ENCODE data around the gene ZSCAN25.
"Not testable (repeated sequence)": the region's sequence is repeated elsewhere in the genome, so short reads cannot be mapped to it uniquely, and the experiment has no call there.

Gene ZSCAN25

DNA sequence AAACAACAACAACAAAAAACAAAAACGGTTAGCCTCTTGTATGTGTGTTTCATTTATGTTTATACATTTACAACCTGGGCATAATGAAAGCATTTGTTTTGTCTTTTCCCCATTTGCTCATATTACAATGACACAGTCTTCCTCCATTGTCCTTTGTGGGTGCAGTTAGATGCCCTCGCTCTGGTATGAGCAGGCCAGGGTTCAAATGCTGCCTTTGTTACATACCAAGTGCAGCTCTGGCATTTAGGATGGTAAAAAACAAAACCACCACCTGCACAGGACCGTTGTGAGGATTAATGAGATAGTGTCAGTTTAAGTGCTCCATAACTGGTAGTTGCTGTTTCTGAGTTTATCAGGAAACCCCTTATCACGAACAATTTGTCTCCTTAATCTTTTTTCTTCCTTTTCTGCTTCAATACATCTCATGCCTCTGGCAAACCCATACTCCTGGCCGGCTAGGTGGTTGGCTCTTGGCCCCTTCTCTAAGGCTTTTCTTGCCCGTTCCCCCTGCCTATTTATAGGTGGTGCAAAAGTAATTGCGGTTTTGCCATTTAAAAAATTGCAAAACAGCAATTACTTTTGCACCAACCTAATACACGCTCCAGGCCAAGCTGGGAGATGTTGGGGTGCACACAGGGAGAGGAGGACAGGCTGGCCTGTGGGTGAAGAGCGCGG, 37.3 kb upstream of the ZSCAN25 start:
- DNase-seq, result no peak
- no peaks in the 10 kb centered on the region for H3K36me3 ChIP-seq (ENCODE audit: control insufficient read depth, insufficient read depth, low read length)
- no CpG with 5 or more reads among the region's 10 CpGs for WGBS (ENCODE audit: extremely low coverage, insufficient coverage, low lambda C conversion rate)

DNA sequence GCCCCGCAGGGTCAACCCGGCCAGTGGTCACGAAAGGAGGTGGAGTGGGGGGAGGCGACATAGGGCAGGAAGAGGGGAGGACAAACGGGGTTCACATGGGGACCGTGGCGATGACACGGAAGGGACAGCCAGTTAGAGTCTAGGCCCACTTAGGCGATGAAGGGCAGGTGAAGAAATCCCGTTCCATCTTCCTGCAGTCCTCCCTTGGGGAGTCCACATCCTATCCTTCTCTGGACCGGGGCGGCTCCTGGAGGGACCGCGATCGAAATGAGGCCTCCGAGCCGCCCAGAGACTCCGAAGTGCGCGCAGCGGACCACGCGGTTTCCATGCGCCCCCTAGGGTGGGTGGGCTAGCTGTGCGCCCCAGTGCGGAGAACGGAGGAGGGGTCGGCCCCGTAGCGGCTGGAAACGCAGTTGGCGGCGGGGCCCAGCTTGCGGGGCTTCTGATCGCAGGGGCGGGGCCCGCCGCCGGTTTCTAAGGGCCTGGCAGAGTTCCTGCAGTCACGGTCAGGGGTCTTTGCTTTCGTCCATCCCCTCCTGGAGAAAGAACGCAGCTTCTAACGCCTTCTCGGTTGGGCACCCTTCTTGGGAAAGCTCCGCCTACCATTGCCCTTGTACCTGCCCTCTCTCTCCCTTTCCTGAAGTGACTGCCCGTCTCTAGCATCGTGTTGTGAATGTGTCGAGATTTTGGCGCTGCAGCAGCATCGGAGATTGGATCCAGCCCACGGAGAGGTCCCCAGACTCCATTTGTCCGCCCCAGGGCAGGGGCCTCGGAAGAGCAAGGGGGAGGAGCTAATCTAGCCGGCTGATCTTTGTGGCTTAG, 36.6 kb upstream of the ZSCAN25 start:
- no CpG with 5 or more reads among the region's 54 CpGs for WGBS (ENCODE audit: extremely low coverage, insufficient coverage, low lambda C conversion rate)
- H3K4me2 ChIP-seq (ENCODE audit: low read length), result peak overlapping the region; percentile 78
- H3K4ac ChIP-seq (ENCODE audit: low read depth, low read length), result no peak overlapping the region
- no peaks in the 10 kb centered on the region for H3K27me3 ChIP-seq (ENCODE audit: insufficient read depth, low read length, poor library complexity)
- H3K4me3 ChIP-seq (ENCODE audit: low read length), result peak overlapping the region; percentile 38
- peak; percentile 77 for DNase-seq
- H4K8ac ChIP-seq (ENCODE audit: low read depth, low read length), result no peak overlapping the region
- peak overlapping the region; percentile 66 for H3K9ac ChIP-seq (ENCODE audit: low read length)
- peaks cover 3% of the 10 kb centered on the region for H3K4me1 ChIP-seq (ENCODE audit: control insufficient read depth, low read depth, low read length)
- H3K18ac ChIP-seq (ENCODE audit: low read length), result no peak overlapping the region
- H3K36me3 ChIP-seq (ENCODE audit: control insufficient read depth, insufficient read depth, low read length), result no peaks in the 10 kb centered on the region
- H3K79me1 ChIP-seq (ENCODE audit: low read length), result no peaks in the 10 kb centered on the region
- H2BK120ac ChIP-seq (ENCODE audit: low read depth, low read length), result no peak overlapping the region
- no peak overlapping the region for H2AK5ac ChIP-seq (ENCODE audit: low read length)
- no peak overlapping the region for H2BK15ac ChIP-seq (replicated peaks; ENCODE audit: low read depth)
- H3K79me2 ChIP-seq (ENCODE audit: control insufficient read depth, insufficient read depth, low read length), result no peaks in the 10 kb centered on the region
- H3K23ac ChIP-seq (ENCODE audit: low read length), result peak overlapping the region; percentile 71
- H3K27ac ChIP-seq (ENCODE audit: low read depth, low read length), result no peak overlapping the region
- no peak overlapping the region for H4K5ac ChIP-seq (ENCODE audit: low read length)
- no peak overlapping the region for H2BK5ac ChIP-seq (ENCODE audit: low read length)
- H3K56ac ChIP-seq (ENCODE audit: low read length), result peak overlapping the region; percentile 92

More for the DNA sequence above, 37.3 kb upstream of the ZSCAN25 start:
- Histone ChIP-seq H3K9ac (ENCODE audit: low read length) (peak overlapping the region; percentile 66), H3K79me2 (ENCODE audit: control insufficient read depth, insufficient read depth, low read length) (no peaks in the 10 kb centered on the region), H3K27me3 (ENCODE audit: insufficient read depth, low read length, poor library complexity) (no peaks in the 10 kb centered on the region), H4K5ac (ENCODE audit: low read length) (no peak overlapping the region), H3K4ac (ENCODE audit: low read depth, low read length) (no peak overlapping the region), H3K27ac (ENCODE audit: low read depth, low read length) (no peak overlapping the region), H2AK5ac (ENCODE audit: low read length) (no peak overlapping the region), H2BK15ac (replicated peaks; ENCODE audit: low read depth) (no peak overlapping the region), H3K23ac (ENCODE audit: low read length) (no peak overlapping the region), H2BK5ac (ENCODE audit: low read length) (no peak overlapping the region), H3K4me1 (ENCODE audit: control insufficient read depth, low read depth, low read length) (peaks cover 3% of the 10 kb centered on the region), H2BK120ac (ENCODE audit: low read depth, low read length) (no peak overlapping the region), H3K4me3 (ENCODE audit: low read length) (no peak overlapping the region), H3K79me1 (ENCODE audit: low read length) (no peaks in the 10 kb centered on the region), H3K56ac (ENCODE audit: low read length) (peak overlapping the region; percentile 92), H3K18ac (ENCODE audit: low read length) (no peak overlapping the region), H4K8ac (ENCODE audit: low read depth, low read length) (no peak overlapping the region), H3K4me2 (ENCODE audit: low read length) (peak overlapping the region; percentile 78)

DNA sequence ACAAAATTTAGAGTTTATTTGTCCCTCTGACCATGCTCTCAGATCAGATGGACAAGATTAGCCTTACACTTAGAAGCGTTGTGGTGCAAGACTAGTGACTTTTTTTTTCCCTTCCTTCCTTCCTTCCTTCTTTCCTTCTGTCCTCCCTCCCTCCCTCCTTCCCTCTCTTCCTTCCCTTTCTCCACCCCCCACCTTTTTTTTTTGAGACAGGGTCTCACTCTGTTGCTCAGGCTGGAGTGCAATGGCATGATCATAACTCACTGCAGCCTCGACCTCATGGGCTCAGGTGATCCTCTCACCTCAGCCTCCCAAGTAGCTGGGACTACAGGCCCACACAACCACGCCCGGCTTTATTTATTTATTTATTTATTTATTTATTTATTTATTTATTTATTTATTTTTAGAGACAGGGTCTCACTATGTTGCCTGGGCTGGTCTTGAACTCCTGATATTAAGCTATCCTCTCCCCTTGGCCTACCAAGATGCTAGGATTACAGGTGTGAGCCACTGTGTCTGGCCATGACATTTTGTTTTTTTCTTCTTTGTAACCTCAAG, 35.9 kb upstream of the ZSCAN25 start:
- Histone ChIP-seq H3K9ac (ENCODE audit: low read length) (peak overlapping the region; percentile 66), H3K56ac (ENCODE audit: low read length) (peak overlapping the region; percentile 92), H3K4me2 (ENCODE audit: low read length) (peak overlapping the region; percentile 78)
- H3K4ac ChIP-seq (ENCODE audit: low read depth, low read length); H2BK120ac ChIP-seq (ENCODE audit: low read depth, low read length); H2AK5ac ChIP-seq (ENCODE audit: low read length); H3K36me3 ChIP-seq (ENCODE audit: control insufficient read depth, insufficient read depth, low read length); H4K8ac ChIP-seq (ENCODE audit: low read depth, low read length); H3K4me3 ChIP-seq (ENCODE audit: low read length); H2BK15ac ChIP-seq (replicated peaks; ENCODE audit: low read depth); H2BK5ac ChIP-seq (ENCODE audit: low read length); H3K4me1 ChIP-seq (ENCODE audit: control insufficient read depth, low read depth, low read length); H3K23ac ChIP-seq (ENCODE audit: low read length); H3K79me2 ChIP-seq (ENCODE audit: control insufficient read depth, insufficient read depth, low read length); H3K27ac ChIP-seq (ENCODE audit: low read depth, low read length); DNase-seq; H3K79me1 ChIP-seq (ENCODE audit: low read length); H3K27me3 ChIP-seq (ENCODE audit: insufficient read depth, low read length, poor library complexity); H3K18ac ChIP-seq (ENCODE audit: low read length); H4K5ac ChIP-seq (ENCODE audit: low read length): not testable (repeated sequence)
- no CpG with 5 or more reads among the region's 4 CpGs for WGBS (ENCODE audit: extremely low coverage, insufficient coverage, low lambda C conversion rate)

GRCh38 chr7:99588868-99589267, 27.9 kb upstream of the ZSCAN25 start:
- Histone ChIP-seq H2BK5ac (ENCODE audit: low read length) (no peak overlapping the region), H3K9ac (ENCODE audit: low read length) (no peak overlapping the region), H3K27ac (ENCODE audit: low read depth, low read length) (no peak overlapping the region), H3K36me3 (ENCODE audit: control insufficient read depth, insufficient read depth, low read length) (no peaks in the 10 kb centered on the region), H3K79me2 (ENCODE audit: control insufficient read depth, insufficient read depth, low read length) (no peaks in the 10 kb centered on the region), H2AK5ac (ENCODE audit: low read length) (no peak overlapping the region), H3K4ac (ENCODE audit: low read depth, low read length) (no peak overlapping the region), H3K4me2 (ENCODE audit: low read length) (no peak overlapping the region), H2BK15ac (replicated peaks; ENCODE audit: low read depth) (no peak overlapping the region), H3K27me3 (ENCODE audit: insufficient read depth, low read length, poor library complexity) (no peaks in the 10 kb centered on the region), H2BK120ac (ENCODE audit: low read depth, low read length) (no peak overlapping the region), H3K79me1 (ENCODE audit: low read length) (no peaks in the 10 kb centered on the region), H3K4me1 (ENCODE audit: control insufficient read depth, low read depth, low read length) (no peaks in the 10 kb centered on the region), H3K4me3 (ENCODE audit: low read length) (no peak overlapping the region), H3K23ac (ENCODE audit: low read length) (no peak overlapping the region), H4K8ac (ENCODE audit: low read depth, low read length) (no peak overlapping the region), H4K5ac (ENCODE audit: low read length) (no peak overlapping the region), H3K56ac (ENCODE audit: low read length) (no peak overlapping the region), H3K18ac (ENCODE audit: low read length) (no peak overlapping the region)
- DNase-seq, result no peak
- no CpG with 5 or more reads among the region's 3 CpGs for WGBS (ENCODE audit: extremely low coverage, insufficient coverage, low lambda C conversion rate)

- WGBS (ENCODE audit: extremely low coverage, insufficient coverage, low lambda C conversion rate), result no CpG with 5 or more reads among the region's 7 CpGs
- Histone ChIP-seq H3K4me3 (ENCODE audit: low read length) (no peak overlapping the region), H3K27ac (ENCODE audit: low read depth, low read length) (no peak overlapping the region)
Measured at GRCh38 chr7:99594948-99595745, 21.6 kb upstream of the ZSCAN25 start.

More at GRCh38 chr7:99594948-99595745, 21.6 kb upstream of the ZSCAN25 start:
- Histone ChIP-seq H4K8ac (ENCODE audit: low read depth, low read length) (no peak overlapping the region), H2BK5ac (ENCODE audit: low read length) (no peak overlapping the region), H3K18ac (ENCODE audit: low read length) (no peak overlapping the region), H2AK5ac (ENCODE audit: low read length) (no peak overlapping the region), H3K4me1 (ENCODE audit: control insufficient read depth, low read depth, low read length) (no peaks in the 10 kb centered on the region), H3K4ac (ENCODE audit: low read depth, low read length) (no peak overlapping the region), H4K5ac (ENCODE audit: low read length) (no peak overlapping the region), H2BK120ac (ENCODE audit: low read depth, low read length) (no peak overlapping the region), H3K36me3 (ENCODE audit: control insufficient read depth, insufficient read depth, low read length) (no peaks in the 10 kb centered on the region), H3K56ac (ENCODE audit: low read length) (no peak overlapping the region), H3K27me3 (ENCODE audit: insufficient read depth, low read length, poor library complexity) (no peaks in the 10 kb centered on the region), H3K23ac (ENCODE audit: low read length) (no peak overlapping the region), H3K4me2 (ENCODE audit: low read length) (no peak overlapping the region), H3K79me2 (ENCODE audit: control insufficient read depth, insufficient read depth, low read length) (no peaks in the 10 kb centered on the region), H3K79me1 (ENCODE audit: low read length) (no peaks in the 10 kb centered on the region), H3K9ac (ENCODE audit: low read length) (no peak overlapping the region), H2BK15ac (replicated peaks; ENCODE audit: low read depth) (no peak overlapping the region)
- no peak for DNase-seq
